ENCODE measurements around the gene OR7C1.
"Not testable (repeated sequence)": the region's sequence is repeated elsewhere in the genome, so short reads cannot be mapped to it uniquely, and the experiment has no call there.

OR7C1 gene

DNA sequence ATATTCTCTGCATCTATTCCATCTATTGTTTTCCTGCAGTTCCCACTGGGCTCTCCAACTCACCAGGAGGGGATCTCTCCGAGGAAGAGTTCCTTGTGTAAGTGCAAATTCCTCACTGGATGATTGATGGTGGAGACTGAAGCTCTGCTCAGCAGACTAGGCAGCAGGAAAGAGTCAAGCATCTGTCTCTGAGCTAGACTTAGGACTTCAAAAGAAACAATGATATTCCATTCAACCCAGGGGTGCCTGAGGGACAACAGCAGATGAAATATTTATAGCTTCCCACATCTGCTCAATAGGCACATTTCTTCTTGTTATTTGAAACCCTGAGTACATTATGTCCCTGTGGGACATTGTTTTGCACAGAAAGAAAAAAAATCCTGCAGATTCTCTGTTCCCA lies at the start of gene OR7C1, which contains the start of gene OR7A5:
OR7C1 (minus strand) TSS at position 175 of the 400 bp plus-strand sequence. CDS start 35,049 bp downstream, outside the sequence.
OR7A5 (minus strand) TSS at position 175 of the 400 bp plus-strand sequence. CDS start 6,944 bp downstream, outside the sequence.
- DNase-seq = no peak

DNA sequence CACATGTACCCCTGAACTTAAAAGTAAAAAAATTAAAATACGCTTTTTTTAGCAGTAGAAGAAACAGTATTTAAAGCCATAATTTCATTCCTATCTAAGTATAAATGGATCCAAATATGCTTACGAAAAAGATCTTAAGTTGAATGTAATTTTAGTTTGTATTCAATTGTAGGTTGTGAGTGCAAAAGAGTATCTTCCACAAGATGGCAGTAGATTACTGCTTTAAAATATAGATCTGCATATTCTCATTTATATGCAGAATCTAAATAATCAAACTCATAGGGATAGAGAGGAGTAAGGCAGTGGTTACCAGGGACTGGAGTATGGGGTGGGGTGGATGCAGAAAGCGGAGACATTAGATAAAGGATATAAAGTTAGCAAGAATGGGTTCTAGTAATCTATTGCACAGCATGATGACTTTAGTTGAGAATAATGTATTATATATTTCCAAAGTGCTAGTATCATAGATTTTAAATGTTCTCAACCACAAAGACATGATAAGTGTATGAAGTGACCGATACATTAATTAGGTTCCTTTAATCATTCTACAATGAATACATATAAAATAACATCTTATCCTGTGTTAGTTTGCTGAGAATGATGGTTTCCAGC lies 36.7 kb upstream of the OR7C1 start:
- no peak for DNase-seq

DNA sequence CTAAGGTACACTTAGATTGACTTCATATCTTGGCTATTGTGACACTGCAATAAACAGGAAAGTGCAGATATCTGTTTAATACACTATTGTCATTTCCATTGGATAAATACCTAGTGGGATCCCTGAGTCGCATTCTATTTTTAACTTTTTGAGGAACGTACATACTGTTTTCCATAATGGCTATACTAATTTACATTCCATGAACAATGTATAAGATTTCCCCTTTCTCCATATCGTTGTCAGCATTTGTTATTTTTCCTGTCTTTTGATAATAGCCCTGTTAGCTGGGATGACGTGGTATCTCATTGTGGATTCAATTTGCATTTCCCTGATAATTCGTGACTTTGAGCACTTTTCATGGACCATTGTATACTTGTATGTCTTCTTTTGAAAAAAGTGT lies 33.5 kb upstream of the OR7C1 start:
- no peak for DNase-seq

DNA sequence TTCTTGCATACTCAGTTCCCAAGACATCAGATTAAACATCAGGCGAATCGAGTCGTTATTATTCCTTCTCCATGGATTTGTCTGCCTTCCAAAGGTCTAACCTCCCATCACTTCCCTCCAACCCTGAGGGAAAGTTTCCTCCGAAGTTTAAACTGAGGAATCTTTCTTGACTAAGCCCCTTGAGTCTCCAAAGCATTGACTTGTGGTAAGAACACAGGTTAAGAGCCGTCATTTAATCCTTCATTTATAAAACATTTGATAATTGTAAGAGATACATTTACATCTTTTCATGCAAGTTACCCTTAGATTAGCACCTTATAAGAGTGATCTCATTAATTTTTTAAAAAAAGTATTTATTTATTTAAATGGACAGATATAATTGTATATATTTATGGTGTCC lies 13.8 kb upstream of the OR7C1 start, which contains the start of gene OR7A10:
OR7A10 (minus strand) TSS at position 101 of the 400 bp plus-strand sequence. CDS start 7,045 bp downstream, outside the sequence.
- DNase-seq = no peak

DNA sequence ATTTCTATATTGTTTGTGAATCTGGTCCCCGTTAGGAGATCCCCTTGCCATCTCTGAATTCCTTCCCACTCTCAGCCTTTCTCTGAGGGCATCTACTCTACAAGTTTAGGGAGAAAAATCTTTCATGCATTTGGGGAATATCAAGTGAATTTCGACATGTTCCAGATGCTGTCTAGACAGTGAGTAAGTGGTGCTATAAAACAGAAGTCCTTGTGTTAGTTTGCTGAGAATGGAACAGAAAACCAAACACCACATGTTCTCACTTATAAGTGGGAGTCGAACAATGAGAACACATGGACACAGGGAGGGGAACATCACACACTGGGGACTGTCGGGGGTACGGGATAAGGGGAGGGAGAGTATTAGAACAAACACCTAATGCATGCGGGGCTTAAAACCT lies 8.6 kb upstream of the OR7C1 start:
- DNase-seq = no peak

DNA sequence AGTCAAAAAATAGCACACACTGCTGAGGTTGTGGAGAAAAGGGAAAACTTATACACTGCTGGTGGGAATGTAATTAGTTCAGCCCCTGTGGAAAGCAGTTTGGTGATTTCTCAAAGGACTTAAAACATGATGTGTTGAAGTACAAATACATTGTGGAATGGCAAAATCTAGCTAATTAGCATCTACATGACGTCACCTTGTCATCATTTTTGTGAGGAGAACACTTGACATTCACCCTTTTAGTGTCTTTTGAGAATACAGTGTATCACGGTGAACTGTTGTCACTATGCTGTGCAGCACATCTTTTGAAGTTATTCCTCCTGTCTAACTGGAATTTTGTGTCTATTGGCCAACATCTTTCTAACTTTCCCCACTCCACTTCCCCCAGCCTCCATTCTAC lies 8.2 kb upstream of the OR7C1 start:
- DNase-seq = no peak

DNA sequence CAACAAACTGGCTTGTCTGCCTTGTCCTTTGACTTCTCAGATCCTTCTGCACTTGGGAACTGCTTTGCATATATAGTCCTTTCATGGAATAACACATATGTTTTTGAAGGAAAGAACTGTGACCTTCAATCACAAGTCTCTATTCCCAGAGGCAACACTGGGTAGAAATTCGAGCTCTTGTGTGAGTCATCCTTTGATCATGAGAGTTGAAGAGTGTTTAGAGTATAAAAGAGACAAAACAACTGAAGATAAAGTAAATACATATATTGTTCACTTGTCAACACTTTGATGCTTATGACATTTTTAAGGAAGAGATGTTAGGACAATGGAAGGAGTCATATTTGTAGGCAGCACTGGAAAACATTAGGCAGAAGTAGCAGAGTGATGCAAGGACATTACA lies 5.2 kb upstream of the OR7C1 start:
- no peak for DNase-seq

DNA sequence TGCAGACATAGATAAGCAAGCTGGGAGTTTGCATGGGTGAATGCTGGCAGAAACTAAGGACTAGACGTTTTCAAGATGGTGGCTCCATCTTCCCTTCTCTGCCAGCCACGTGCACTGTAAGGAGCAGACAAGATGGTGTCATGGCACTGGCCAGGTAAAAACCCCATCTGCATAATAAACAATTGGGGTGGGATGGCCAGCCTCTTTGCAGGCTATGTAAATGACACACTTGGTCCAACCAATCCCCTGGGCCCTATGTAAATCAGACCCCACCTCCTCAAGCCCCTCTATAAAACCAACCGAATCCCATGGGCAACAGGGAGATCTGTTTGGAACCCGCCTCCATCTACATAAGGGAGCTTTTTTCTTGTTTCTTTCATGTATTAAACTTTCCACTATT lies 2.4 kb upstream of the OR7C1 start:
- DNase-seq = no peak

DNA sequence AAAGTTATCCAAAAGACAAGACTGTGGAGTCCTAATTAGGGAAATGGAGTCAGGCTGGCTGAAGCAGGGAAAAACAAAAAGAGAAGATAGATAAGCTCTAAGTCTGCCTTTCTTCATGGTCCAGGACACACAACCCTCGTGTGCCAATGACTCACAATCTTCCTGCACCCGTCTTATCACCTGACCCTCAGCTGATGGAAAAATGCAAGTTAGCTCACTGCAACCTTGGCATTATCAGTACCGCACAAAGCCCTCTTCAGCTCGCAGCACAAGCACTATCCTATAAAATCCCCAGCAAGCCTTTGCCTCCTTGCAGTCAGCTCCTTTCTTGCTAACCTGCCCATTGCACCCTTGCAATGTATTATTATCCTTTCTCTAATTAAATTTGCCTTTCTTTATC lies 4.3 kb downstream of the OR7C1 start:
- DNase-seq = no peak

DNA sequence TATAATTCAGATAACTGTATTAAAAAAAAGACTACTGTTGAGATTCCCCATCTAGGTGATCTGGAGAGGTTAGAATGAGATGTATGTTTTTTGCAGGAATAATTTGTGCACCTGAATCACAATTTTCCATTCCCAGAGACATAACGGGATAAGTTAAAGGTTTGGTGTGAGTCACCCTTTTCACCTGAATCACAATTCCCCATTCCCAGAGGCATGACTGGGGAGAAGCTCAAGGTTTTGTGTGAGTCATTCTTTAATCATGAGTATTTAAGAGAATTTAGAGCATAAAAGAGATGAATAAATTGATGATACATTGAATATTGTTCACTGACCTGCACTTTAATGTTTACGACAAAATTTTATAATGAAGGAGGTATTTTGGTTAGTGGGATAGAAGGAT lies 9.0 kb downstream of the OR7C1 start:
- no peak for DNase-seq

DNA sequence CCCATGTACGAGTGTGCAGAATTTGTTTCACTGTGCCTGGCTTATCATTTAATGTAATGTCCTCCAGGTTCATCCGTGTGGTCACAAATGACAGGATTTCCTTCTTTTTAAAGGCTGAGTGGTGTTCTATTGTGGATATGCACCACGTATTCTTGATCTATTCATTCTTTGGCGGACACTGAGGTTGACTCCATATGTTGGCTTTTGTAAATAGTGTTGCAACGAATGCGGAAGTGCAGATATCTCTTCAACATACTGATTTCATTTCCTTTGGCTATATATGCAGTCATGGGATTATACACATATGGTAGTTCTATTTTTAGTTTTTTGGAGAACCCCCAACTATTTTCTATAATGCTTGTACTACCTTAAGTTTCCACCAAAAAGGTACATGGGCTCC lies 13.0 kb downstream of the OR7C1 start:
- DNase-seq = no peak

DNA sequence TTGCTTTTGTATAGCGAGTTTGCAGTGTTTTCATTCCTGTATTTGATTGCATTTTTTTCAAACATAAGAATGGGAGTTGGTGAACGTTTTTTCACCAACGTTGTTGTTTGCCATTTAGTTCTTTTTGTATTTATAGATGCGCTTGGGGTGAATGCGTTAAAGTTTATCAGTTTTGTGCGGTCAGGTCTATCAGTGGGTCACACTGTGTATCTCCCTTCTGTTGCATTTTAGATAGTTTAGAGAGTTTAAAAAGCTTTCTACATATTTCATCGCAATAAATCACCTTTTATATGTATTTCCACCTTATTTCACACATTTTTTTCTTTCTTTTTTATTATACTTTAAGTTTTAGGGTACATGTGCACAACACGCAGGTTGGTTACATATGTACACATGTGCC lies 16.4 kb downstream of the OR7C1 start:
- DNase-seq = no peak

DNA sequence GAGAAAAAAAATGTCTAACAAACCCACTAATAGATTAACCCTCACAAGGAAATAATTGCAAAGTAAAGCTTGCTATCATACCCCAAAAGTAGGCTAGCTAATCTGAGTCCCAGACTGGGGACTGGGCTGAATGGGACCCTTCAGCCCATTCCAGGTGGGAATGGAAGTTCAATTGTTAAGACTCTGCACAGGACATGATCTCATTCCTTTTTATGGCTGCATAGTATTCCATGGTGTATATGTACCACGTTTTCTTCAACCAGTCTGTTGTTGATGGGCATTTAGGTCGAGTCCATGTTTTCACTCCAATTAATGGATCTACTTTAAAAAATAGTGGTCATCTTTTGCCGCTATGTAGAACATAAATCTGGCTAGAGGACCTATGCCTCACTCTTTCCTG lies 17.9 kb downstream of the OR7C1 start:
- DNase-seq = no peak

DNA sequence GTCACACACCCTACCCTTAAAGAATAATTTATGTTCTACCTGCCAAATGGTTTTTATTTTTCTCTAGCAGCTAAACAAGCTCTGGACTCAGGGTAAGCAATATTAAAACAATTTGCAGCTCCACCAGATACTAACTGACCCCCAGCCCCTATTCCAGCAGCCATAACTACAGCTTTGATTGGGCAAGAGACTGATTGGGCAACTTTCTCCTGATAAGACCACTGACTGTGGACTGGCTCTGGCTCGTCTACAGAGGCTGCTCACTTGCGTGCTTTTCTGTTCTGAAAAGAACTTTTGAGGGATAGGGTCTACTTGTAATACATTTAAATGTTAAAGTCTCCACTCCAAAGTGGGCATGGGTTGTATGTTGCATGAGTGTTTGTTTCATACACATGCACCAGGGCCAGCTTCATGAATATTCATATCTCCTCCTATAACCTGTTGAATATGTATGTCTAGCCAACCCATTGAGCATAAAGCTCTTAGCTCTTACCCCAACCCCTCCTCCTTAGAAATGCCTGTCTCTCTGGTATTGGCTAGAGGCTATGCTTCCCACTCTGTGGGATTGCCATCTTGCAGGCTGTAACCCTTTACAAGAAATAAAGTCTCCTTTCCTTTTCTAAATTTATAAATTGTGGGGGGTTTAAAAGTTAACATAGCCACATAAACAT lies 19.9 kb downstream of the OR7C1 start:
- DNase-seq = no peak

DNA sequence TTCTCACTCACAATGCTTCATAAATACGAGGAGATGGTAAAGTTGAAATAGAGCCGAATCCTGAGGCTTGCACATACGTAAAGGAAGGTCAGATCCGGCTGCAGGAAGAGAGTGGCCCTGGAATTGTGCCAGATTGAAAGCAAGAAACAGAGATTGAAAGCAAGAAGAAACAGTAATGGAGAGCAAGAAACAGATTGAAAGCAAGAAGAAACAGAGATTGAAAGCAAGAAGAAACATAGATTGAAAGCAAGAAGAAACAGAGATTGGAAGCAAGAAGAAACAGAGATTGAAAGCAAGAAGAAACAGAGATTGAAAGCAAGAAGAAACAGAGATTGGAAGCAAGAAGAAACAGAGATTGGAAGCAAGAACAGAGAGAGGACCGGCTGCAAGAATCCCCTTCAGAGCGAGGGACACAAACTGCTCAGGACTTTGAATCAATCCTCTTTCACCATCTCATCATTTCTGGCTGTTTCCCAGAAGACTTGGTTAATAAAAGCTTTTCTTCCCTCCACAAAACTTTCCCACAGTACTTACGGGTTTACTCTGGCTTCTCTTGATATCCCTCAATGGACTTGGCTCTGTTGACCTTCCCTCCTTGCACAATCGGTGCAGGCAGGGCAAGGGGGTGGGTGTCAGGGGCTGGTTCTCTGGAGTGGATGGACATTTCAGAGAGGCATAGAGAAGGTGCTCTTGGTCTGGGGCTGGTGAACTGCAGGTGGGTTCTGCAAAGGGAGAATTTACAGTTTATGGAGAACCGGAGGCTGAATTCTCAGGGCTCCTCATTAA lies 25.5 kb downstream of the OR7C1 start:
- DNase-seq = no peak

DNA sequence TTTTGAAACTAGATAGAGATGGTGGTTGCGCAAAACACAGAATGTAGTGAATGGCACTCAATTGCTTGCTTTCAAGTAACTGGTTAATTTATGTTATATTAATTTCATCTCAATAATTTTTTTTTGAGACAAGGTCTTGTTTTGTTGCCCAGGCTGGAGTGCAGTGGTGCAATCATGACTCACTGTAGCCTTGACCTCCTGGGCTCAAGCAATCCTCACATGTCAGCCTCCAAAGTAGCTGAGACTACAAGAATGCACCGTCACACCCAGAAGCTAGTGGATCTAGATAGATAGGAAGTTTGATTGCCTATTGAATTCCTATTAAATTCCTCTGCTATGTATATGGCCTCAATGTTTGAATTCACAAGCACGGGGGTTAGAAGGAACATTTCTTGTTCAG lies 30.2 kb downstream of the OR7C1 start:
- DNase-seq = no peak

DNA sequence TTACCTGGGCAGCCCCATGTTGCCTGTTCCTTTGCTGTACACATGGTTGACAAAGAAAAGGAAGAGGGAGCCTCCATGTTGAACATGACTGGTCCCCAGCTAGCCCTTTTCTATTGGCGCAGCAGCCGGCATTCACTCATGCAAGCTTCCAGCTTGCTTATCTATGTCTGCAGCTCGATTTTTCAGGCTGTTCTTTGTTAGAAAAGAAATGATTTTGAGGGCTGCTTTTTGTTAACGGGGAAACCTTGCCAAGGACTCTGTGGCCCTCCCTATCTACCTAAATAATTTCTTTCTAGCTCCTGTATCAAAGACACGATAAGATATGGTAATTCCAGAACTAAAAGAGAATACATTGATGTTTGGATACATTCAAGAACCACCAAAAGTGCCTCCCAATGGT lies 36.2 kb downstream of the OR7C1 start:
- no peak for DNase-seq

DNA sequence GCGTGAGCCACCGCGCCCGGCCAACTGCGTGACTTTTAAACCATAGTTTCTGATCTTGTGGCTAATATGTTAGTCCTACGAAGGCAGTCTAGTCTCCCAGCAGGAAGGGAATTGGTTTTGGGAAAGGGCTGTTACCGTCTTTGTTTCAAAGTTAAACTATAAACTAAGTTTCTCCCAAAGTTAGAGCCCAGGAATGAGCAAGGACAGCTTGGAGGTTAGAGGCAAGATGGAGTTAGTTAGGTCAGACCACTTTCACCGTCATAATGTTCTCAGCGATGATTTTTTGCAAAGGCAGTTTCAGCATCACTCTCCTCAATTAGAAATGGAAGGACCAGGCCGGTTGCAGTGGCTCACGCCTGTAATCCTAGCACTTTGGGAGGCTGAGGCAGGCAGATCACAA lies 39.0 kb downstream of the OR7C1 start:
- DNase-seq = no peak

DNA sequence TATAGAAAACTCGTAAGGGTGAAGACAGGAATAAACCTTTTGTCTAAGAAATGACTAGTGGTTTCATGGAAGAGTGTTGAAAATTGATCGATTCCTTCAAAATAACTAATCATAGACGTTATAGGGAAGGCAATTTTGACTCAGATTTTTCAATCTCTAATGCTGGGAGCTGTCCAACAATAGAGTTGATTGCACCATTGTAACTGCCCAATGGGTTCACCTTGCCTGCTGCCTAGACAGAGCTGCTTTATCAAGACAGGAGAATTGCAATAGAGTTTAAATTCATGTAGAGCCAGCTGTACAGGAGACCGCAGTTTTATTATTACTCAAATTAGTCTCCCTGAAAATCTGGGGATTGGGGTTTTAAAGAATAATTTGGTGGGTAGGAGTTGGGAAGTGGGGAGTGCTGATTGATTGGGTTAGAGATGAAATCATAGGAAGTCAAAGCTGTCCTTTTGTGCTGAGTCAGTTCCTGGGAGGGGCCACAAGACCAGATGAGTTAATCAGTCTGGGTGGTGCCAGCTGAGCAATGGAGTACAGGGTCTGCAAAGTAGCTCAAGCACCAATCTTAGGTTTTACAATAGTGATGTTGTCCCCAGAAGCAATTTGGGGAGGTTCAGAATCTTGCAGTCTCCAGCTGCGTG lies 39.8 kb downstream of the OR7C1 start:
- no peak for DNase-seq

DNA sequence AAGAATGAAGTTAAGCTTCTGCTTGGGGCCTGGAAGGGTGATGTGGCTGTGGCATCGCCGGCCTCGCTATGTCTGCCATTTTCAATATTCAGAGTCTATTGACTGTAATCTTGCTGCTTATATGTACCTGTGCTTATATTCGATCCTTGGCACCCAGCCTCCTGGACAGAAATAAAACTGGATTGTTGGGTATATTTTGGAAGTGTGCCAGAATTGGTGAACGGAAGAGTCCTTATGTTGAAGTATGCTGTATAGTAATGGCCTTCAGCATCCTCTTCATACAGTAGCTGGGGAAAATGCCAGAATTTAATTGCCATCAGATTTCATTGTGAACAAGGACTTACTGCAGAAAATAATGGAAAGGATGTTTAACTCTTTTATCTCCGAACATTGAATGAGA lies 42.7 kb downstream of the OR7C1 start:
- DNase-seq = not testable (repeated sequence)

DNA sequence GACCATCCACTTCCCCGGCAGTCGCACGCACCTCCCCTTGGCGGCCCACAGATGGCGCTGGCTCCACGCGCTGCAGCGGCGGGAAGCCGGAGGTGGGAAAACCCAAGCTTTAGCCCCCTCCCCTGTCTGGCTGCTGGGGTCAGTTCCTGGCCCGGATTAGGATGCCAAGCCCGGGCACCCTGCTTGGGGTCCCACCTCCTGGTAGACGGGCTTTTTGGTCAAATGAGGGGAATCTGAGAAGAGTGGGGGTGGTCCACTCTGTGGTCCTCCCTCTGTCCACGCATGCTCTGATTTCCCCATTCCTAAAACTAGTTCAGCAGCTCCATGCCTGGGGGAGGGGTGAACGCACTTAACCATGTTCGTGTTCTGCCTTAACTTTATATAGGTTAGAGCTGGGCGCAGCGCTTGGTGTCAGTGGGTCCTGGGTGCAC lies 48.5 kb downstream of the OR7C1 start:
- peak; percentile 48 for DNase-seq

DNA sequence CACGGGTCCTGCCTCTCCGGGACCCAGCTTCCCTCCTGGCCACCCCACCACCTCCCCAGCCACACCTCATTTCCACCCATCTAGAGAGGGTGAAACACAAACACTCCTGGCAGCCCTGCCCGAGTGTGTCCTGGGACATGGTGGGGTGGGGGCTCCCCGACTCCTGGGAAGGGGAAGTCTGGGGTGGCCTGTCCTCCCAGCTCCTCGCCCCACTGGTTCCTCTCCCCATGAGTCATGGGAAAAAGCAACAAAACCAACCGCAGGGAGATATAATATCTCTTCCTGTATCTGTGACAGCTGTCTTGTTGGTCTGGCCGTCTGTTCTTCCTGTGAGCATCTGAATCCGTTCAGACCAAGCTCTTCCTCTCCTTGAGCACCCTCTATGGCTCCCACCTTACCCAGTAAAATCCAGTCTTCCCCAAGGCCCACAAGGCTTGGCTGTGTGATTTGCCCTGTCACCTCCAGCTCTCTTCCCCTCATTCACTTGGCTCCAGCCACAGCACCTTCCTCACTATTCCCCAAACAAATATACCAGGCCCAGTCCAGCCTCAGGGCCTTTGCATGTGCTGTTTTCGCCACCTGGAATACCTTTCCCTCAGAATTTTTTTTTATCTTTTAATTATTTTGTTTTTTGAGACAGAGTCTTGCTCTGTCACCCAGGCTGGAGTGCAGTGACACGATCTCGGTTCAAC lies 49.7 kb downstream of the OR7C1 start:
- not testable (repeated sequence) for DNase-seq

DNA sequence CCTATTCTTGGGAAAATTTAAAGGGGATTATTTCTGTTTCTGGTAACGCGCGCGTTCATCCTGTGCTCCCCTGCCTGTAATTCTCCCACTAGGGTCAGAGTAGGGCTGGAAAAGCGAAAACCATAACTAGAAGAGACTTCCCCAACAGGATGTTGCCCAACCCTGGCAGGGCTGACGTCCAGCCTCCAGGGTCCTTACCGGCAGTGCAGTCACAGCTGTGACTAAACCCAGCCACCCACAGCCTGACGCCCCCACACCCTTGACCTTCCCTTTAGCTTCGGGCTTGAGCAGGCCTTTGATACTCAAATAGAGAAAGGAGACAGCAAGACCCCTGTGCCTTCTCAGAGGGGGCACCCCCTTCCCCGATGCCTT lies 50.3 kb downstream of the OR7C1 start:
- not testable (repeated sequence) for DNase-seq
